GM18526 (cell line): ENCODE results near the gene PCDHGA1.

ENCODE experiments used
- POLR2A ChIP-seq: IDR thresholded peaks from 3 replicates; pipeline ENCODE4 v1.6.1; 2011; ENCODE audit not compliant: insufficient read length; ENCODE audit errors: extremely low read depth

PCDHGA1 gene

DNA sequence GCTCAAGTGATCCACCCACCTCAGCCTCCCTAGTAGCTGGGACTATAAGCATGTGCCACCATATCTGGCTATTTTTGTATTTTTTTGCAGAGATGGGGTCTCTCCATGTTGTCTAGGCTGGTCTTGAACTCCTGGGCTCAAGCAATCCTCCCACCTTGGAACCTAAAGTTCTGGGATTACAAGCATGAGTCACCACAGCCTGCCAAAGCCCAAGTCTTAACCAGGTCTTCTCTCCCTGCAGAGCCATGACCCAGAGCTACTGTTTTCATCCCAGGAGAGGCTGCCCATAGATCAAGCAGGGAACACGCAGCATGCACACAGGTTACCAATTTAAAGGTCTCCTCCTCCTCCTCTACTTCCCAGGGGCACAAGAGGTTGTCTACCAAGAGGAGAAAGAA lies 188.3 kb downstream of the PCDHGA1 start:
- no peak for TF ChIP-seq POLR2A

DNA sequence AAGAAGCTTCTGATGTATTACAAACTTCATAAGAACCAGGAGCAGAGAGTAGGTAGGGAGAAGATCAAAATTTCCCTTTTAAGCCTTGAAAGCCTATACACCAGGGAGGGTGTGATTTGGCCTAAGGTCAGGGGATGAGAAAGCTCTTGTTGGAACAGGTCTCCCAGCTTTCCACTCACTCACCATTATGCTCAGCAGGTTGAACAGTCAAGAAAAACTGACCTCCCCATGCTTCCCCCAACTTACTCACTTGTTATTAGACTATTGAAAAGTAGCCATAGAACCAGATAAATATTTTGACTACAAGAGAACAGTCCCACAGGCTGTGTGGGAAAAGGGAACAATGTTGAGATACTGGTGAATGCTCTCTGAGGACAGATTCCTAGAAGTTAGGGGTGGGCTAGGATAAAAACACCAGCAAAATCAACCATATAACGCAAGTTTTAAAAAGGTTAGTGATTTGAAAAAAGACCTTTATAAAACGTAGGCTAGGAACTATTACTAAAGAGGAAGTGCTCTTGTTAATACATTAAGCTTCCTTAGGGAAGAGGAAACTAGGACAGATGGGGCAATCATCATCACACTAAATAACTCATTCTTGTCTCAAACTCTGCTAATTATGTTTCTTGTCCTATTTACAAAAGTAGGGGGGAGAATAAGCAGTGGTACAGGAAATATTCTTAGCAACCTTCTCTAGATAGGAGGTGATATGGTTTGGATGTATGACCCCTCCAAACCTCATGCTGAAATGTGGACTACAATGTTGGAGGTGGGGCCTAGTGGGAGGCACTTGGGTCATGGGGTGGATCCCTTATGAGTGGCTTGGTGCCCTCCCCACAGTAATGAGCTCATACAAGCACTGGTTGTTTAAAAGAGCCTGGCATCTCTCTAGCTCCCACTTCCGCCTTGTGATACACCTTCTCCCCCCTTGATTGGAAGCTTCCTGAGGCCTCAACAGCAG lies 189.6 kb downstream of the PCDHGA1 start:
- no peak for TF ChIP-seq POLR2A

GRCh38 chr5:141521244-141521781 lies 191.0 kb downstream of the PCDHGA1 start:
- no peak for TF ChIP-seq POLR2A

- TF ChIP-seq POLR2A = no peak
Measured at GRCh38 chr5:141522301-141522700, 192.0 kb downstream of the PCDHGA1 start.

DNA sequence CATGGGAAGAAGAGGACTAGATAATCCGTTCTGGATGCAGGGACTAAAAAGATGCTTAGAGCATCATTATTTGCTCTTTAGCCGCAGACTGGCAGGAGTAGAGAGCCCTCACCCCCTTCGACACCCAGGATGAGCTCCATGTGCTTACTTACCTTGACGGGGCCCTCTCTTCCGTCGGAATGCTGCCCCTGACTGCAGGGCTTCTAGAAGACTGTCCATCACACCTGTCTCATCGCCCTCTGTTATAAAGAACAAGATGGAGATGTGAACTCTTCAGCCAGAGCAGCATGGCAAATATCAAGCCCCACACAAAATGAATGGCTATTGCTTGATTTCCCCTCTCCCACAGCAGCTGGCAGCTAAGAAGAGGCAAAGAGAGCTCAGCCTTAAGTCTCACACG lies 193.7 kb downstream of the PCDHGA1 start:
- TF ChIP-seq POLR2A = no peak

DNA sequence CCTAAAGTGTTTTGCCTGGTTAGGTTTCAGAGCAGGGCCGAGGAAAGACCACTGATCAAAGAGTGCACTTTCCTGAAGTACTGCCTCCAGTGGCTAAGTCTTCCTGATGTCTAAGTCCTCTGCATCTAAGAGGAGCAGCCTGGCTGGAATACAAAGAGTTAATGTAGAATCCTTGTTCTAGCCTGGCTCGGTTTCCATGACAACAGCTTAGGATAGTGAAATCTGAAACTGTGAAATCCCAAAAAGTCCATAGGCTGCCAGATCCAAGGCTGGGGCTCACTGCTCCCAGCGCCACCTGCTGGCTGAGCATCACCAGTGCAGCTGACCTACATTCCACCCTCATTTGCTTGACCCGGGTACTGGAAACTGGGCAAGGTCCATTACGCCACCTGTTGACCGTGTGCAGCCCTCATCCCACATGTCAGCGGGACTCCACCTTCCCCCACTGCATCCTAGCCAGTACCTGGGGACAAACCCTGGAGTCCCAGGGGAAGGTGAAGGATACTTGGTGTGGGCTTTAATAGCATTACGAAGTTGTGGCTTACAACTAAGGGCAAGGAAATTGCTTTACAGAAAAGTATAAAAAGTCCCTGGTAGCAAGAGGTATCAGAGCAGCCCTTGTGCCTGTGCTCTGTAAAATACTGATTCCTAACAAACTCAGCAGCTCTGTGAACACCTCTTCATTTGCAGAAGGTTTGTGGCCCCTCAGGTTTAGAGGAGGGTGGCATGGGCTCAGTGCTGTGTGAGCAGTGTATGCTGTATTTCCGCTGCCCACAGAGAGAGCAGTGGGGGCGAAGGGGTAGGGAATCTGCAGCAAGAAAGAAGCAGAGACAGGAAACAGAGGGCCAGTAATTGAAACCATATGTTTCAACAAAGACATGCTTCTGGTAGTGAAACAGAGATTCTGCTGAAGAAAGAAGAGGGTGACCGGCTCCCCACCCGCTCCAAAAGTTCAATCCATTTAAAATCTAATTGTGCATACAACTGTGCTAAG lies 194.6 kb downstream of the PCDHGA1 start:
- no peak for TF ChIP-seq POLR2A

DNA sequence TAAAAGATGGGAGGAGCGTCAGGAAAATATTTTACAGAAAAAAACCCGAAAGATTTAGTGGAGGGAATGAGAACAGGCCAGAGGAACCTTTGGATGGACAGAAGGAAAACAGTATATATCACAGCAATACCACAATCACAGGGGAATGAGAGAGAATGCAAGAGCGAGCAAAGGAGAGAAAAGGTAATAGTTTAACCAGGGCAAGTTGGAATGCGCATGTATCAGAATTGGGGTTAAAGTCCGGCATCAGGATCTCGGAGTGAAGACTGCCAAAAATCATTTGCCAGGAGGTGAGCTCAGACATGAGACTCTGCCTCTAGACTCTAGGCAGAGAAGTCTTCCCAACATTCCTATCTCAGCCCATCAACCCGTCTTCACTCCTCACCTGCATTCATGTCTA lies 195.3 kb downstream of the PCDHGA1 start:
- TF ChIP-seq POLR2A = no peak

- TF ChIP-seq POLR2A = no peak
Measured at GRCh38 chr5:141527426-141527825, 197.1 kb downstream of the PCDHGA1 start.

DNA sequence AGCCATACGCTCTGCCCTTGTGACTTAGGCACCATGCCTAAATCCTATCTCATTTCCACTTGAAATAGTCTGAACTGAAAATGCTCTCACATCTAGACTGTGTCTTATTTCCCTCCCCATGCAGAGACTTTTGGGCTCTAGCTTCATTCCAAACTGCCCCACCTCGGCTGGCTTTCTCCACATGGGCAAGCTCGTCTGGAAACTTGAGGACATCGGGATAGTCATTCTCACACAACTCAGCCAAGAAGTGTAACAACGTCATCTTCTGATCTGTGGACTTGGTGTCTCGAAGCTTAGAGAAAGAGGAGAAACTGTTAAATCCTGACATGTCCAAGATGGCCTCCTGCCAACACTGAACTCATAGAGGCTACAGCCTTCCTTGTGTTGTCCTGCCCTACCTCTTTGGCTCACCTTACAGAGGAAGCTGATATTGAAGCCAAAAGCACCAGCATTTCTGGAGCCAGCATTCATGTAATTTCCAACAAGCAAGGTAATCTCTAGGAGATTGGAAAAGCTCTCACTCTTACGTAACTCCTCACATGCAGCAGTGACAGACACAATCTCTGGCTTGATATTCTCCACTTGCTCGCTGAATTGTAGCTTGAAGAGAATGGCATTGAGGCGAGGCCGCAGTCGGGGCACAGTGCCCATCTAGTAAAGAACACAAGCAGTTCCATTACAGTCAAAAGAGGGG lies 198.1 kb downstream of the PCDHGA1 start:
- no peak for TF ChIP-seq POLR2A

DNA sequence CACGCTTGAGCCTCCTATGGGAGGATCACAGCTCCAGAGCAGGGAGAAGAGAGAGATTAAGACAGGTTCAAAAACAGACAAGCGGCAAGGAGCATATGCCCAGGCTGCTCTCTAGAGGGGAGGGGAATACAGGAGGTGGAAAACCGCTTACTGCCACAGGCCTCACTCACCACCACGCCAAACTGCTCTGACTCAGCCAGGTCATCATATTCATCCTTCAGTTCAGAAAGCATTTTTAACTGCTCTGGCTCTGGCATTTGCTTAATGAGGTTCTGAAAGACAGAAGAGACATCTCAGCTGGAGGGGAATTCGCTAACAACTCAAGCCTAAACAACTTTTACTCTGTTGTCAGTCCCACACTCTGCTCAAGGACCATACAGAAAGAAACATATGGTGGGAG lies 198.7 kb downstream of the PCDHGA1 start:
- TF ChIP-seq POLR2A = no peak

DNA sequence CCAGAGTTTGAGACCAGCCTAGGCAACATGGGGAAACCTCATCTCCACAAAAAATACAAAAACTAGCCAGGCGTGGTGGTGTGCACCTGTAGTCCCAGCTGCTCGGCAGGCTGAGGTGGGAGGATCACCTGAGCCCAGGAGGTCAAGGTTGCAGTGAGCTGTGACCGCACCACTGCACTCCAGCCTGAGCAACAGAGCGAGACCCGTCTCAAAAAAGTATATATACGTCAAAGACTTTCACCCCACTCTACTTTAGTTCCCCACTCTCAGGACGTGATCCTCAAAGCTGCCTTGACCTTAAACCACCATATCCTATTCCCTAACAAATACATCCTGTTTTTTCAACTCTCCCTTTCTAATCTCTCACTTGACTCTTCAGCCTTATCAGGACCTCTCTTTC lies 199.6 kb downstream of the PCDHGA1 start:
- TF ChIP-seq POLR2A = no peak

DNA sequence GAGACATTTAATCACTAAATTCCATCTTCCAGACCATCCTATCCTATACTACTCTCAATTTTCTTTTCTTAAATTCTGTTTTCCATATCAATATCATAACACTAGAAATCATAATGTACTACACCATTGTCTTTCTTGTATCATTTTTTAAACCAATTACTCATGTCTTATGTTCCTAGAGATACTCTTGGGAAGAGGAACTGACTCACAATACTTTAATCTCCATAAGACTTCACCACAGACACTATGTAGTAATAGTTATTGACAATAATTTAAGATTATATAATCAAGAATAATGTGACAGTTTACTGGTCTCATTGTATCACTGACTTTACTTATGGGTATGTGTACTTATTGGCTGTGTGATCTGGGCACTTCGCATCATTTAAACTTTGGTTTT lies 202.4 kb downstream of the PCDHGA1 start:
- TF ChIP-seq POLR2A = no peak

DNA sequence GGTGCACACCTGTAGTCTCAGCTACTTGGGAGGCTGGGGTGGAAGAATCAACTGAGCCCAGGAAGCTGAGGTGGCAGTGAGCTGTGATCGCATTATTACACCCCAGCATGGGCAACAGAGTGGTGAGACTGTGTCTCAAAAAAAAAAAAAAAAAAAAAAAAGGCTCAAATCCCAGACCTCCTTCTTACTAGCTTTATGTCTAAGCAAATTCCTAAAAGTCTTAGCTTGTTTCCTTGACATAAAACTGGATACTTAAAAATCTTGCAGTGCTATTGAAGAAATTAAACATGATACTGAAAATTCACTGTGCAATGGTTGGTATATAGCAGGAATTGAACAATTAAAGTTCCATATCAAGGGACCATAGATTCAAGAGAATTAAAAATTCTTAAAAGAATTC lies 203.6 kb downstream of the PCDHGA1 start:
- TF ChIP-seq POLR2A = no peak

DNA sequence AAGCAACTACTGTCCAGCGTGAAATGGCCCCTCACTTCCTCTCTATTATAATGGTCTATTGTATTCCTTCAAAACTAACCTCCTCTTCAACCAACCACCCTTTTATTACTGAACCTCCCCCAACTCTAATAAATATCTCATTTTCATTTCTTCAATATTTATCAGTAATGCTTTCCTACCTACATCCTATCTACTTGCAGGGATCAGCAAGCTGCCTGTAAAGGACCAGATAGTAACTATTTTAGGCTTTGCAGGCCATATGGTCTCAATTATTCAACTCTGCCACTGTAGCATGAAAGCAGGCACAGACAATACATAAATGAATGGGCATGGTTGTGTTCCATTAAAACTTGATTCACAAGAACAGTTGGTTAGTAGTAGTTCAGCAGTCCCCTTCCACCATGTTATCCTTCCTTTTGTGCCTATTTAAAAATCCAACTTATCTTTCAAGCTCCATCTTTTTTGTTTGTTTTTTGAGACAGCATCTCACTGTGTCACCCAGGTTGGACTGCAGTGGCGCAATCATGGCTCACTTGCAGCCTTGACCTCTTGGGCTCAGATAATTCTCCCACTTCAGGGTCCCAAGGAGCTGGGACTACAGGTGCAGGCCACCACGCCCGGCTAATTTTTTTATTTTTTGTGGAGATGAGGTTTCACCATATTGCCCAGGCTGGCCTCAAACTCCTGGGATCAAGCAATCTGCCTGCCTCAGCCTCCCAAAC lies 204.3 kb downstream of the PCDHGA1 start:
- TF ChIP-seq POLR2A = no peak
